Measurements from ENCODE around the gene ATOH8. TPM values are rescaled to one million over a fixed set of nuclear protein-coding genes. Genes with fewer than 3 reads are reported as not detected.

Gene ATOH8
- total RNA-seq, result 5.3 and 63.2 TPM in 2 replicates

GRCh38 chr2:85753525-85754312 lies at the start of gene ATOH8:
ATOH8 (plus strand) TSS chr2:85753991; CDS start chr2:85754190, 199 bp downstream.

Other genes starting within 250 kb of the ATOH8 start
- 46.6 and 56.6 TPM in 2 replicates for gene MAT2A, start 214.8 kb upstream of the ATOH8 start, total RNA-seq
- 27.1 and 59.7 TPM in 2 replicates for gene GGCX, start 192.5 kb upstream of the ATOH8 start, total RNA-seq
- 3.2 and 13.1 TPM in 2 replicates for gene VAMP8, start 176.4 kb upstream of the ATOH8 start, total RNA-seq
- gene VAMP5, start 169.6 kb upstream of the ATOH8 start, total RNA-seq, result 63.6 and 76.9 TPM in 2 replicates
- gene RNF181, start 158.2 kb upstream of the ATOH8 start, total RNA-seq, result 212 and 244 TPM in 2 replicates
- 7.9 and 15.1 TPM in 2 replicates for gene TMEM150A, start 151.3 kb upstream of the ATOH8 start, total RNA-seq
- gene C2orf68, start 141.9 kb upstream of the ATOH8 start, total RNA-seq, result 14.6 and 16.2 TPM in 2 replicates
- 49.3 and 68.1 TPM in 2 replicates for gene USP39, start 137.8 kb upstream of the ATOH8 start, total RNA-seq
- 1.9 TPM in 1 of 2 replicates, not detected in the other for gene SFTPB, start 85.8 kb upstream of the ATOH8 start, total RNA-seq
- 0.24 TPM in 1 of 2 replicates, not detected in the other for gene GNLY, start 59.6 kb upstream of the ATOH8 start, total RNA-seq
- 7.8 and 16.6 TPM in 2 replicates for gene ST3GAL5, start 135.0 kb downstream of the ATOH8 start, total RNA-seq